ENCODE results near the gene FCMR.

FCMR gene

GRCh38 chr1:206921772-206922265, at the start of gene FCMR:
FCMR (minus strand) TSS chr1:206921941; CDS start chr1:206921854, 87 bp downstream.
- DNase-seq (ENCODE audit: low read depth), result no peak

GRCh38 chr1:206971029-206971655, 49.4 kb upstream of the FCMR start:
- no peak for DNase-seq (ENCODE audit: low read depth)

- DNase-seq (ENCODE audit: low read depth), result no peak
These were observed 48.7 kb upstream of the FCMR start, which contains the start of gene FCAMR for GRCh38 chr1:206970446-206970845. FCAMR (minus strand) TSS chr1:206970460; CDS start chr1:206970125, 335 bp downstream.

GRCh38 chr1:206969090-206969489, 47.3 kb upstream of the FCMR start:
- no peak for DNase-seq (ENCODE audit: low read depth)

- no peak for DNase-seq (ENCODE audit: low read depth)
These were observed 45.5 kb upstream of the FCMR start for GRCh38 chr1:206967096-206967849.

GRCh38 chr1:206965781-206966180, 44.0 kb upstream of the FCMR start:
- no peak for DNase-seq (ENCODE audit: low read depth)

- no peak for DNase-seq (ENCODE audit: low read depth)
These were observed 42.0 kb upstream of the FCMR start for GRCh38 chr1:206963740-206964139.

- no peak for DNase-seq (ENCODE audit: low read depth)
These were observed 41.5 kb upstream of the FCMR start for GRCh38 chr1:206963119-206963712.

GRCh38 chr1:206962272-206962671, 40.5 kb upstream of the FCMR start:
- DNase-seq (ENCODE audit: low read depth), result no peak

- DNase-seq (ENCODE audit: low read depth), result no peak
These were observed 39.9 kb upstream of the FCMR start for GRCh38 chr1:206961668-206962067.

GRCh38 chr1:206960676-206961386, 39.1 kb upstream of the FCMR start:
- no peak for DNase-seq (ENCODE audit: low read depth)

- no peak for DNase-seq (ENCODE audit: low read depth)
These were observed 36.4 kb upstream of the FCMR start for GRCh38 chr1:206958144-206958543.

GRCh38 chr1:206957639-206958038, 35.9 kb upstream of the FCMR start:
- DNase-seq (ENCODE audit: low read depth), result no peak

GRCh38 chr1:206955476-206956451, 34.0 kb upstream of the FCMR start:
- DNase-seq (ENCODE audit: low read depth), result no peak

- DNase-seq (ENCODE audit: low read depth), result no peak
These were observed 33.0 kb upstream of the FCMR start for GRCh38 chr1:206954459-206955342.

GRCh38 chr1:206953626-206954025, 31.9 kb upstream of the FCMR start:
- DNase-seq (ENCODE audit: low read depth), result no peak

- DNase-seq (ENCODE audit: low read depth), result no peak
These were observed 31.4 kb upstream of the FCMR start for GRCh38 chr1:206953126-206953525.

GRCh38 chr1:206952171-206952570, 30.4 kb upstream of the FCMR start:
- DNase-seq (ENCODE audit: low read depth), result no peak

GRCh38 chr1:206951318-206952100, 29.8 kb upstream of the FCMR start:
- DNase-seq (ENCODE audit: low read depth), result no peak
